Osteoblast (primary cell): ENCODE results near the gene DAB2IP. TPM values are rescaled to one million over a fixed set of nuclear protein-coding genes. Genes with fewer than 3 reads are reported as not detected.

ENCODE experiments used
- DNase-seq: peaks from one replicate; pipeline ENCODE4 v3.0.0; 2011; ENCODE audit warnings: low spot score, mixed read lengths; ENCODE audit not compliant: insufficient read length; ENCODE audit errors: missing footprints
- H2AFZ ChIP-seq: 2 replicates; pipeline ENCODE4 v1.6.0; 2011; ENCODE audit warnings: mild to moderate bottlenecking, low read length
- H3K27ac ChIP-seq: 2 replicates; pipeline ENCODE4 v1.5.1; 2011; ENCODE audit warnings: mild to moderate bottlenecking, low read depth, low read length, moderate library complexity
- H3K27me3 ChIP-seq: 2 replicates; pipeline ENCODE4 v1.6.0; 2012; ENCODE audit warnings: mild to moderate bottlenecking, control low read depth, inconsistent platforms, low read length, moderate library complexity; ENCODE audit not compliant: insufficient read depth
- H3K36me3 ChIP-seq: 2 replicates; pipeline ENCODE4 v1.5.1; 2011; ENCODE audit warnings: mild to moderate bottlenecking, low read length, control low read depth, moderate library complexity; ENCODE audit not compliant: insufficient read depth
- H3K4me1 ChIP-seq: 2 replicates; pipeline ENCODE4 v1.5.1; 2011; ENCODE audit warnings: mild to moderate bottlenecking, low read length, control low read depth, moderate library complexity; ENCODE audit not compliant: insufficient read depth
- H3K4me2 ChIP-seq: 2 replicates; pipeline ENCODE4 v1.6.0; 2011; ENCODE audit warnings: mild to moderate bottlenecking, low read length; ENCODE audit not compliant: insufficient read depth
- H3K4me3 ChIP-seq: fragments of 200-600 bp; sonication (generic); 3 replicates; pipeline ENCODE4 v1.5.1; 2012; ENCODE audit warnings: mild to moderate bottlenecking, low read length, inconsistent platforms; ENCODE audit not compliant: insufficient read depth
- H3K79me2 ChIP-seq: 2 replicates; pipeline ENCODE4 v1.6.0; 2012; ENCODE audit warnings: mild to moderate bottlenecking, low read length, control low read depth, inconsistent platforms; ENCODE audit not compliant: insufficient read depth
- H3K9me3 ChIP-seq: 2 replicates; pipeline ENCODE4 v1.5.1; 2011; ENCODE audit warnings: low read depth, low read length, control low read depth
- H4K20me1 ChIP-seq: 2 replicates; pipeline ENCODE4 v1.6.0; 2012; ENCODE audit warnings: mild to moderate bottlenecking, low read length, control low read depth; ENCODE audit not compliant: insufficient read depth
- CTCF ChIP-seq: IDR thresholded peaks from 2 replicates; pipeline ENCODE4 v1.5.1; 2011; ENCODE audit warnings: mild to moderate bottlenecking, low read depth, low read length, moderate library complexity; ENCODE audit errors: extremely low read depth
- total RNA-seq: library from RNA; depleted of rRNA; stranded (reverse); fragments of >200 nt; gene quantifications from 2 replicates; pipeline ENCODE4 v1.2.3, GENCODE V29; 2012

Gene DAB2IP
- total RNA-seq, 1 donor = 60.8 TPM

- H3K27me3 ChIP-seq = no peaks in the 10 kb centered on the region
- no peak for TF ChIP-seq CTCF
- no peaks in the 10 kb centered on the region for H3K36me3 ChIP-seq
- no peak overlapping the region for H3K27ac ChIP-seq
- peaks cover 20% of the 10 kb centered on the region for H3K4me1 ChIP-seq
- DNase-seq = no peak
- no peak overlapping the region for H3K4me2 ChIP-seq
- H4K20me1 ChIP-seq = peaks cover 16% of the 10 kb centered on the region
- no peaks in the 10 kb centered on the region for H3K9me3 ChIP-seq
- H3K79me2 ChIP-seq = peaks cover 76% of the 10 kb centered on the region
- no peak overlapping the region for H2AFZ ChIP-seq
- no peak overlapping the region for H3K4me3 ChIP-seq
Measured at GRCh38 chr9:121750259-121750714, 98.9 kb downstream of the DAB2IP start.

- H4K20me1 ChIP-seq = peaks cover 22% of the 10 kb centered on the region
- H3K36me3 ChIP-seq = no peaks in the 10 kb centered on the region
- H2AFZ ChIP-seq = no peak overlapping the region
- H3K79me2 ChIP-seq = peaks cover 78% of the 10 kb centered on the region
- H3K27ac ChIP-seq = no peak overlapping the region
- no peak for TF ChIP-seq CTCF
- no peak for DNase-seq
- no peak overlapping the region for H3K4me2 ChIP-seq
- H3K27me3 ChIP-seq = no peaks in the 10 kb centered on the region
- no peaks in the 10 kb centered on the region for H3K9me3 ChIP-seq
- H3K4me1 ChIP-seq = peaks cover 20% of the 10 kb centered on the region
- H3K4me3 ChIP-seq = no peak overlapping the region
Measured at GRCh38 chr9:121750715-121751623, 99.5 kb downstream of the DAB2IP start.

- peaks cover 20% of the 10 kb centered on the region for H3K4me1 ChIP-seq
- DNase-seq = peak; percentile 91
- H3K27ac ChIP-seq = no peak overlapping the region
- H3K4me2 ChIP-seq = no peak overlapping the region
- no peak for TF ChIP-seq CTCF
- no peaks in the 10 kb centered on the region for H3K9me3 ChIP-seq
- no peak overlapping the region for H3K4me3 ChIP-seq
- no peak overlapping the region for H2AFZ ChIP-seq
- H3K27me3 ChIP-seq = no peaks in the 10 kb centered on the region
- peaks cover 26% of the 10 kb centered on the region for H4K20me1 ChIP-seq
- H3K79me2 ChIP-seq = peaks cover 75% of the 10 kb centered on the region
- H3K36me3 ChIP-seq = no peaks in the 10 kb centered on the region
Measured at GRCh38 chr9:121751686-121752445, 100.4 kb downstream of the DAB2IP start.

GRCh38 chr9:121752929-121753328, 101.5 kb downstream of the DAB2IP start:
- no peak overlapping the region for H3K27ac ChIP-seq
- no peak for DNase-seq
- H3K36me3 ChIP-seq = no peaks in the 10 kb centered on the region
- H3K9me3 ChIP-seq = no peaks in the 10 kb centered on the region
- peaks cover 74% of the 10 kb centered on the region for H3K79me2 ChIP-seq
- no peak overlapping the region for H3K4me3 ChIP-seq
- no peak overlapping the region for H2AFZ ChIP-seq
- no peak overlapping the region for H3K4me2 ChIP-seq
- TF ChIP-seq CTCF = no peak
- H3K4me1 ChIP-seq = peaks cover 18% of the 10 kb centered on the region
- no peaks in the 10 kb centered on the region for H3K27me3 ChIP-seq
- H4K20me1 ChIP-seq = peaks cover 30% of the 10 kb centered on the region
